Keratinocyte (primary cell): Measurements from ENCODE around the gene ASCC3.

Source experiments
- EZH2 ChIP-seq: IDR thresholded peaks from one replicate; pipeline ENCODE4 v1.6.1; 2012; ENCODE audit warnings: inconsistent platforms, mild to moderate bottlenecking, low read length, moderate library complexity
- TF ChIP-seq, protein P1 (sequence below), 3 experiments: IDR thresholded peaks in 1 of 3; conservative IDR thresholded peaks in 1 of 3; optimal IDR thresholded peaks in 1 of 3; 2 replicates in 2 of 3; 3 replicates in 1 of 3; pipeline versions ENCODE3 to v1.5.1; 2011; ENCODE audit warnings: low read length in 3 of 3, mild to moderate bottlenecking in 3 of 3, moderate library complexity in 2 of 3, control low read depth in 1 of 3, inconsistent platforms in 1 of 3; ENCODE audit not compliant: insufficient read depth in 2 of 3; ENCODE audit errors: extremely low read depth in 1 of 3

DNA sequence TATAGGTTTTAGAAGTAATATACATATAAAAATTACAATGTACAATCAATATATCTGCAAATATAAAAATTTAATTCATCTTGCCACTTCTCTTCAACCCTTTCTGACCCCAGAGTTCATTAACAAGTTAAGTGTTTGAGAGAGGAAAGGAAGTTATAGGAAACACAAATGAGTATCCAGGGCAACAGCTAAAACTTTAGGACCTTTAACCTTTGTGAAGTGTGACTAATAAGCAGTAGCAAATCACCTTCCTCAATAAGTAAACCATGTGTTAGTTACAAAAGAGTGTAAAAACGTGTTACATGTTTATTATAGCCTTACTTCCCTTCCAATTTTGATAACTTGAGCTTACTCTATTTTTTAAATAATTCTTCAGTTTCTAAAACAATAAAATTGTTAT lies 343.0 kb downstream of the ASCC3 start:
- TF ChIP-seq, protein P1, sequence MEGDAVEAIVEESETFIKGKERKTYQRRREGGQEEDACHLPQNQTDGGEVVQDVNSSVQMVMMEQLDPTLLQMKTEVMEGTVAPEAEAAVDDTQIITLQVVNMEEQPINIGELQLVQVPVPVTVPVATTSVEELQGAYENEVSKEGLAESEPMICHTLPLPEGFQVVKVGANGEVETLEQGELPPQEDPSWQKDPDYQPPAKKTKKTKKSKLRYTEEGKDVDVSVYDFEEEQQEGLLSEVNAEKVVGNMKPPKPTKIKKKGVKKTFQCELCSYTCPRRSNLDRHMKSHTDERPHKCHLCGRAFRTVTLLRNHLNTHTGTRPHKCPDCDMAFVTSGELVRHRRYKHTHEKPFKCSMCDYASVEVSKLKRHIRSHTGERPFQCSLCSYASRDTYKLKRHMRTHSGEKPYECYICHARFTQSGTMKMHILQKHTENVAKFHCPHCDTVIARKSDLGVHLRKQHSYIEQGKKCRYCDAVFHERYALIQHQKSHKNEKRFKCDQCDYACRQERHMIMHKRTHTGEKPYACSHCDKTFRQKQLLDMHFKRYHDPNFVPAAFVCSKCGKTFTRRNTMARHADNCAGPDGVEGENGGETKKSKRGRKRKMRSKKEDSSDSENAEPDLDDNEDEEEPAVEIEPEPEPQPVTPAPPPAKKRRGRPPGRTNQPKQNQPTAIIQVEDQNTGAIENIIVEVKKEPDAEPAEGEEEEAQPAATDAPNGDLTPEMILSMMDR (optimal IDR thresholded peaks at IDR 0.05 in 1 of 3, IDR thresholded peaks at IDR 0.05 in 1 of 3, conservative IDR thresholded peaks at IDR 0.05 in 1 of 3; ENCODE audit: extremely low read depth in 1 of 3, insufficient read depth in 2 of 3, low read length in 3 of 3), result no peak
- no peak for TF ChIP-seq EZH2
